Stomach (tissue), 9 donors: ENCODE measurements around the gene HBD. TPM values are rescaled to one million over a fixed set of nuclear protein-coding genes. Genes with fewer than 3 reads are reported as not detected.

ENCODE experiments used
- DNase-seq, 2 donors: peaks; one replicate each; pipeline versions ENCODE4 v3.0.0 to v3.0.0-alpha.2; 2013 to 2019
- H3K27ac ChIP-seq, 5 donors: fragments of 200-600 bp in 4 of 5; sonication (generic) in 4 of 5; one replicate each; pipeline ENCODE4 v1.5.1; 2013 to 2019; ENCODE audit warnings: mild to moderate bottlenecking in 1 of 5, moderate library complexity in 1 of 5
- H3K27me3 ChIP-seq, 3 donors: fragments of 200-600 bp; sonication (generic); one replicate each; pipeline ENCODE4 v1.5.1; 2017 to 2019; ENCODE audit warnings: mixed run types in 1 of 3
- H3K36me3 ChIP-seq, 4 donors: fragments of 200-600 bp; sonication (generic); 1 replicate in 3 of 4; 2 replicates in 1 of 4; pipeline ENCODE4 v1.5.1; 2016 to 2019
- H3K4me1 ChIP-seq, 4 donors: fragments of 200-600 bp; sonication (generic); one replicate each; pipeline ENCODE4 v1.5.1; 2016 to 2019
- H3K4me3 ChIP-seq, 4 donors: fragments of 200-600 bp; sonication (generic) in 3 of 4; one replicate each; pipeline ENCODE4 v1.5.1; 2016 to 2019; ENCODE audit warnings: mild to moderate bottlenecking in 1 of 4
- H3K9me3 ChIP-seq, 4 donors: fragments of 200-600 bp; sonication (generic); one replicate each; pipeline ENCODE4 v1.5.1; 2016 to 2019
- CTCF ChIP-seq, 7 experiments: fragments of 450-650 bp in 4 of 7; fragments of 200-600 bp in 3 of 7; sonication (generic) in 3 of 7; IDR thresholded peaks; one replicate each; pipeline ENCODE4 v1.5.1; 2016 to 2019; ENCODE audit warnings: antibody characterized with exemption in 7 of 7, control low read depth in 2 of 7, mild to moderate bottlenecking in 1 of 7
- EP300 ChIP-seq: sonication (generic); formaldehyde crosslinking; IDR thresholded peaks from one replicate; pipeline ENCODE4 v1.6.1; 2017; ENCODE audit warnings: antibody characterized with exemption
- POLR2A ChIP-seq, 4 donors: fragments of 450-650 bp; IDR thresholded peaks; one replicate each; pipeline ENCODE4 v1.6.1; 2016; ENCODE audit warnings: antibody characterized with exemption in 4 of 4, control low read depth in 2 of 4, mild to moderate bottlenecking in 1 of 4, moderate library complexity in 1 of 4
- POLR2AphosphoS5 ChIP-seq, 3 donors: sonication (generic); formaldehyde crosslinking; IDR thresholded peaks; one replicate each; pipeline ENCODE4 v1.6.1; 2016; ENCODE audit warnings: antibody characterized with exemption in 3 of 3
- WGBS, 5 donors: extraction: QIAGEN DNeasy Blood & Tissue Kit in 3 of 5; methylation state at CpG; one replicate each; pipeline versions ENCODE4 v1.1.5 to v1.1.7; 2013 to 2018; 5-methylcytosine and 5-hydroxymethylcytosine counted together
- intact Hi-C: fragments of 100-400 bp; cut with DNase I; formaldehyde crosslinking; loops from one replicate; pipeline ENCODE4 v1.15.1; 2023; ENCODE audit warnings: low total_unique reads
- polyA plus RNA-seq, 3 donors: library from polyadenylated mRNA; stranded (reverse); fragments of 200-250 nt; gene quantifications; one replicate each; pipeline ENCODE4 v1.2.3, GENCODE V29; 2013
- total RNA-seq, 5 donors: library from RNA; depleted of rRNA; stranded (reverse); fragments of >200 nt; gene quantifications; one replicate each; pipeline versions ENCODE4 v1.1.0 to v1.2.3, GENCODE V29; 2014 to 2016
- donor health status: healthy with polysubstance abuse.
- donor health status: Bipolar disorder and iron deficiency.
- donor health status: healthy.

The HBD gene
- total and polyA plus RNA-seq, 8 donors: 0.20 to 4.8 TPM; not detected in 6

GRCh38 chr11:5200582-5200981 is 33.7 kb downstream of the HBD start, which contains the start of gene OR51V1:
Gene OR51V1, minus strand, starts transcription at chr11:5200682. Its CDS starts 0 bp downstream, at chr11:5200682.
- DNase-seq: no peak
- H3K27me3 ChIP-seq: no peaks in the 10 kb centered on the region
- 58 to 72% (median 68%) methylated on average over 1 of the region's 1 CpG for WGBS, 5 donors
- intact Hi-C loops: no loop called here
- no peaks in the 10 kb centered on the region for H3K9me3 ChIP-seq
- no peak within 1 kb of the TSS for H3K27ac ChIP-seq
- no peaks in the 10 kb centered on the region for H3K4me1 ChIP-seq
- H3K4me3 ChIP-seq: no peak within 1 kb of the TSS
- TF ChIP-seq EP300 (no peak), CTCF (IDR thresholded peaks at IDR 0.05) (no peak), POLR2AphosphoS5 (IDR thresholded peaks at IDR 0.05) (no peak)
- H3K36me3 ChIP-seq: no peaks in the 10 kb centered on the region

DNA sequence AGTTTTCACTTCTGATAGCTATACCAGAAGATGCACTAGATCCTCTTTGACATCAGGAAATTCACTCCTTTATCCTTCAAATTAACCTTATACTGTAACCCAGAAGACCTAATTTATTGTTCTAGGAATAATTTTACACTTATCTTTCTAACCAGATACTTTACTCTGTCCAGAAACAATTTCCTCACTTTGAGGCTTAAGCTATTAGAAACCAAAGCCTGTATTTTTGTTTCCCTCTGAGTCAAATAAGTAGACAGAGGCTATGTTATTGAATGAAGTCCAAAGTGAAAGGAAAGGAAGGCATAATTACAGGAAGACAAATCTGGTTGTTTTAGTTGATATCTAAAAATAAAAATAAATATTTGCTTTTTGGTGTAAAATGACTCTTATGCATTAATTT is 36.0 kb downstream of the HBD start:
- no peaks in the 10 kb centered on the region for H3K9me3 ChIP-seq
- DNase-seq: no peak
- H3K27me3 ChIP-seq: no peaks in the 10 kb centered on the region
- H3K27ac ChIP-seq: no peak overlapping the region
- no peaks in the 10 kb centered on the region for H3K36me3 ChIP-seq
- no peak overlapping the region for H3K4me3 ChIP-seq
- H3K4me1 ChIP-seq: no peaks in the 10 kb centered on the region
- TF ChIP-seq POLR2A (IDR thresholded peaks at IDR 0.05) (no peak), EP300 (no peak), POLR2AphosphoS5 (IDR thresholded peaks at IDR 0.05) (no peak), CTCF (IDR thresholded peaks at IDR 0.05) (no peak)
- intact Hi-C loops: no loop called here

- Histone ChIP-seq H3K36me3 (no peaks in the 10 kb centered on the region), H3K4me3 (no peak overlapping the region), H3K27me3 (no peaks in the 10 kb centered on the region), H3K4me1 (no peaks in the 10 kb centered on the region), H3K27ac (no peak overlapping the region), H3K9me3 (no peaks in the 10 kb centered on the region)
- TF ChIP-seq CTCF (IDR thresholded peaks at IDR 0.05) (no peak), POLR2A (IDR thresholded peaks at IDR 0.05) (no peak), EP300 (no peak), POLR2AphosphoS5 (IDR thresholded peaks at IDR 0.05) (no peak)
- intact Hi-C loops: no loop called here
- DNase-seq: no peak
- 65 to 83% (median 74%) methylated on average over 3 of the region's 3 CpGs for WGBS, 5 donors
These were observed 36.7 kb downstream of the HBD start for GRCh38 chr11:5197536-5197935.

DNA sequence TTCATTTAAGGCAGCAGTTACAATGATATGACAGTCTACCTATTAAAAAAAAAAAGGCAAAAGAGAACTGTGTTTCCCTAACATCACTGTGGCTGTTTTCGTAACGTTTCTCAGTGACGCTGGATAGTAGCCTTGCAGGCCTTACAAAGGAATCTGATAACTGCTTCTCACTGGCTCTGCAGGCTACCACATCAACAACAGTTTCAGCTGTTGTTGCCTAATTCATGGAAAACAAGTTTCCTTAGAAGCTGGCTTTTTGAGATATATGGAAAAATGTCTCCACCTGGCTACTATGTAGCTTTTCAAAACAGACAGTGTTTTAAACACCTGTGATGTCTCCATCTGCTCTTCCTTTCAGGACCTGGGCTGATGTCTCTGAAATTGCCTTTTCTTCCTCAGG is 37.6 kb downstream of the HBD start:
- 63 to 68% (median 66%) methylated on average over 3 of the region's 3 CpGs for WGBS, 5 donors
- H3K4me1 ChIP-seq: no peaks in the 10 kb centered on the region
- no peaks in the 10 kb centered on the region for H3K36me3 ChIP-seq
- no peak overlapping the region for H3K4me3 ChIP-seq
- TF ChIP-seq POLR2AphosphoS5 (IDR thresholded peaks at IDR 0.05) (no peak), CTCF (IDR thresholded peaks at IDR 0.05) (no peak), POLR2A (IDR thresholded peaks at IDR 0.05) (no peak), EP300 (no peak)
- H3K27ac ChIP-seq: no peak overlapping the region
- H3K27me3 ChIP-seq: no peaks in the 10 kb centered on the region
- H3K9me3 ChIP-seq: no peaks in the 10 kb centered on the region
- intact Hi-C loops: no loop called here
- DNase-seq: no peak
